GM18498 (cell line): ENCODE results near the gene OPRL1.

ENCODE experiments used
- ATAC-seq: cut with Tn5 transposase; IDR thresholded peaks from one replicate; pipeline ENCODE4 v1.9.1; 2021; ENCODE audit warnings: mild to moderate bottlenecking, moderate library complexity; ENCODE audit not compliant: unreplicated experiment

The OPRL1 gene

GRCh38 chr20:64080013-64080812 is at the start of gene OPRL1:
TSS of gene OPRL1 (plus strand) at chr20:64080082. CDS start at chr20:64092721, 12,639 bp downstream.
- peak; percentile 1 for ATAC-seq

- ATAC-seq = no peak
These were observed 49.3 kb upstream of the OPRL1 start for GRCh38 chr20:64030371-64031134.

GRCh38 chr20:64031822-64032314 is 48.0 kb upstream of the OPRL1 start:
- no peak for ATAC-seq

- no peak for ATAC-seq
These were observed 46.9 kb upstream of the OPRL1 start for GRCh38 chr20:64032706-64033624.

GRCh38 chr20:64033981-64034493 is 45.8 kb upstream of the OPRL1 start:
- no peak for ATAC-seq

GRCh38 chr20:64035066-64035932 is 44.6 kb upstream of the OPRL1 start:
- no peak for ATAC-seq

GRCh38 chr20:64035933-64036345 is 43.9 kb upstream of the OPRL1 start, which contains the start of gene C20orf204:
TSS of gene C20orf204 (plus strand) at chr20:64036182. CDS start at chr20:64036324, 142 bp downstream.
- ATAC-seq = no peak

GRCh38 chr20:64036346-64037198 is 43.3 kb upstream of the OPRL1 start:
- ATAC-seq = no peak

GRCh38 chr20:64037199-64037497 is 42.7 kb upstream of the OPRL1 start:
- no peak for ATAC-seq

- ATAC-seq = no peak
These were observed 42.2 kb upstream of the OPRL1 start for GRCh38 chr20:64037498-64038213.

GRCh38 chr20:64038224-64038564 is 41.7 kb upstream of the OPRL1 start:
- peak; percentile 34 for ATAC-seq

GRCh38 chr20:64038565-64039292 is 41.2 kb upstream of the OPRL1 start:
- peak; percentile 52 for ATAC-seq

- no peak for ATAC-seq
These were observed 40.4 kb upstream of the OPRL1 start for GRCh38 chr20:64039293-64040160.

- no peak for ATAC-seq
These were observed 39.4 kb upstream of the OPRL1 start for GRCh38 chr20:64040231-64041039.

- no peak for ATAC-seq
These were observed 38.7 kb upstream of the OPRL1 start for GRCh38 chr20:64041040-64041780.
